ENCODE results near the gene INPP5D. TPM values are rescaled to one million over a fixed set of nuclear protein-coding genes. Genes with fewer than 3 reads are reported as not detected.

Gene INPP5D
- total RNA-seq, 1 experiment from 2014 or later = 1.7 TPM

DNA sequence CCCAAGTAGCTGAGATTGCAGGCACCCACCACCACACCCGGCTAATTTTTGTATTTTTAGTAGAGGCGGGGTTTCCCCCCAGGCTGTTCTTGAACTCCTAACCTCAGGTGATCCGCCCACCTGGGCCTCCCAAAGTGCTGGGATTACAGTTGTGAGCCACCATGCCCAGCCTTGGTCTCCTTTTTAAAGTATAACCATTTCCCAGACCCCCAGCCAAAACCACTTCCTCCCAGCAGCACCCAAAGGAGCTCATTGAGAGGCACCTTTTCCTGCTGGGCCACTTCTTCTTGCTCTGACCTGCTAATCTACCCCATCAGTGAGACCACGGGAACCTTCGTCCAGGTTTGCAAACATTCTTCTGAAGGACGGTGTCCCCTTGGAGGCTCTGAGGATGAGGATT is 69.9 kb downstream of the INPP5D start:
- DNase-seq = no peak
- no peaks in the 10 kb centered on the region for H3K36me3 ChIP-seq (replicated peaks; ENCODE audit: control insufficient read depth, insufficient read depth, low read length)
- no peaks in the 10 kb centered on the region for H3K27me3 ChIP-seq (ENCODE audit: control insufficient read depth, insufficient read depth, low read length)
- no peak overlapping the region for H3K4me3 ChIP-seq (ENCODE audit: insufficient read depth, low read depth, low read length)

DNA sequence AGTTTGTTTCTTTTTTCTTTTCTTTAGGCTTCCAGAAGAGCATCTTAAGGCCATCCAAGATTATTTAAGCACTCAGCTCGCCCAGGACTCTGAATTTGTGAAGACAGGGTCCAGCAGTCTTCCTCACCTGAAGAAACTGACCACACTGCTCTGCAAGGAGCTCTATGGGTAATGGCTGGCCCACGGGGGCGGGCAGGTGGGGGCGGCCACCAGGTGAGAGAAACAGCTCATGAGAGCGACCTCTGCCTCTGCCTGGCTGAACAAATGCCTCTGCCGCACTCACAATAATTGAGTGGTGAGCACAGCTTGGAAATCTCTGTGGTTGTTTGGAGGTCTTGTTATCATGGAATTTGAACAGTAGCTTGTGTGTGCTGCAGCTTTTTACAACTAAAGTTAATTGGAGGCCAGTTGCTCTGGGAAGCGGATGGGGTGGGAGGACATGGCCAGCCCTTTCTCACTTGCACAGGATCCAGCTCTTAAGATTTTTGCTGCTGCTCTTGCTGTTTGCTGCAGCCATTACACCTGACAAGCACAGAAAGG is 70.4 kb downstream of the INPP5D start:
- Histone ChIP-seq H3K27me3 (ENCODE audit: control insufficient read depth, insufficient read depth, low read length) (no peaks in the 10 kb centered on the region), H3K4me3 (ENCODE audit: insufficient read depth, low read depth, low read length) (no peak overlapping the region), H3K36me3 (replicated peaks; ENCODE audit: control insufficient read depth, insufficient read depth, low read length) (no peaks in the 10 kb centered on the region)

DNA sequence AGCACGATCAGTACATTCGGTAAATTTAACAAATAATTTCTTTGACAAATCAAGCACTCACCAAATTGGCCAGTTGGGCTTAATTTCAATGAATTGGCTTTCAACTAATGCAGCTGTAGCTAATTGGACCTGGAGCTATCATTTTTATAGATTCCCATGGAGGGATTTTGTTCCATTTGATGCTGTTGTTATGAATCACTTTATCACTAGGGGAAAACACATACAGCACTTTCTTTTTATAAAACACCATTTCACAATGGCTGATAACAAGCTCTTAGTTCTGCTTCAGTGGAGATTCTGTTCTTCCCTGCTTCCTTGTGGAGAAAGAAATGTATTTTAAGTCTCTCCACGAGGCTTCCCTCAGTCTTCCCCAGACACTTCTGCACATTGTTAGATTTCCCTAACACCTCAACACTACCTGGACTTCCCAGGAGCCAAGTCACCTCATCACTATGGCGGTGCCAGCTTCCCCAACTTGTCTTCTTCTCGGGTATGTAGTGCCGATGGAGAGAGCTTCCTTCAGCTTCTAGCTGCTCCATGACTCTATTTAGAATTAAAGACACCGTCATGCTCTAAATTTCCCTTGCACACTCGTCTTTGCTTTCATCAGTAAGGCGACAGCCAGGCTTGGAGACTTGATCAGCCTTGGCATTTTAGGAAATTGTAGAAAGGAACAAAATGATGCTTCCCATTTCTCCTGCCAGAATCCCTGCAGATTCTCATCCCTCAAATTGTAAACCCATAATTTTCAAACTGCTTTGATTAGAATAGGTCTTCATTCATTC is 72.0 kb downstream of the INPP5D start:
- DNase-seq = no peak
- H3K27me3 ChIP-seq (ENCODE audit: control insufficient read depth, insufficient read depth, low read length) = no peaks in the 10 kb centered on the region
- H3K4me3 ChIP-seq (ENCODE audit: insufficient read depth, low read depth, low read length) = no peak overlapping the region
- no peaks in the 10 kb centered on the region for H3K36me3 ChIP-seq (replicated peaks; ENCODE audit: control insufficient read depth, insufficient read depth, low read length)

More for the DNA sequence above, 70.4 kb downstream of the INPP5D start:
- DNase-seq = no peak

DNA sequence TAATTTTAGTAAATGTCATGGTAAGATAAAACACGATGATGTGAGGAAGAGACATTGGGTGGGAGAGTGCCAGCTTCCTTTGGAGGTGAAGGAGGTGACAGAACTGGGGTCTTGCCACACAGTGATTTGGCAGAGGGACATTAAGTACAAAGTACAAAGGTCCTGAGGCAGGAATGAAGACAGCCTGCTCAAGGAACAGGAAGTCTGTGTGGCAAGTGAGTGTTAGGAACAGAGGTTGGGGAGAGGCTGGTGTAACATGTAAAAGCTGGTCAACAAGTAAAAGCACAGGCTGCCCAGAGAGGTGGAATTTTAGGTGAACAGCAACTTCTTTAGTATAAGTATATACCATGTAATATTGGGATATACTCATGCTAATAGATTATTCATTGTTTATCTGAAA is 73.1 kb downstream of the INPP5D start:
- Histone ChIP-seq H3K4me3 (ENCODE audit: insufficient read depth, low read depth, low read length) (no peak overlapping the region), H3K36me3 (replicated peaks; ENCODE audit: control insufficient read depth, insufficient read depth, low read length) (no peaks in the 10 kb centered on the region), H3K27me3 (ENCODE audit: control insufficient read depth, insufficient read depth, low read length) (no peaks in the 10 kb centered on the region)
- DNase-seq = no peak

DNA sequence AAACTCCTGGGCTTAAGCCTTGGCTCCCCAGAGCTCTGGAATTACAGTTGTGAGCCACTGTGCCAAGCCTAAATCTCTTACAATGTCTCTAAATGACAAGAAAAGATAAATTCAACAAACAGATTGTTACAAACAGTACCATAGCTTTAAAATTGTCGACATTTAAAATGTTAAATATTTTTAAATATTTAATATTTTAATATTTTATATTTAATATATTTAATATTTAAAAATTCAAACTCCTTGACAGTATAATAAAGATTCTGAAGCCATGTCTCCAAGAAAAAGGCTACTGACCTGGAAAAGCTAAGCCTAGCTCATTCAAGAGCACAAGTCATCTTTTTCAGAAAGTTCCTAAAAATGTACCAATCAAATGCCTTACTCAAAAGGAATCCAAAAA is 75.3 kb downstream of the INPP5D start:
- no peaks in the 10 kb centered on the region for H3K36me3 ChIP-seq (replicated peaks; ENCODE audit: control insufficient read depth, insufficient read depth, low read length)
- no peak overlapping the region for H3K4me3 ChIP-seq (ENCODE audit: insufficient read depth, low read depth, low read length)
- no peaks in the 10 kb centered on the region for H3K27me3 ChIP-seq (ENCODE audit: control insufficient read depth, insufficient read depth, low read length)
- no peak for DNase-seq

DNA sequence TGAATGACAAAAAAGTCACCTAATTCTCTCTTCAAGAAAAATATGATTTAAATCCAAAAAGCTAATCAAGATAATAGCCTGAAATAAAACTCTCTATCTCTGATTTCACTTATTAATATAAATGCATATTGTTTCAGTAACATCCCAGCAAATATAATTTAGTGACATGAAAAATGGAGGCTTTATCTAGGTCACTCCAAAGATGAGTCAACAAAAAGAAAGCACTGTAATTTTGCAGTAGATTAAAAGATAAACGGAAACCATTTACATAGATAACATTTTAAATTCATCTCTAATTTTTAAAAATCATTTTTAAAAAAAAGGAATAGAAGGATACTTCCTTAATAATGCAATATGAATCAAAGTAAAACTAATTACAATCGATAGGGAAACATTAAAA is 76.9 kb downstream of the INPP5D start:
- Histone ChIP-seq H3K4me3 (ENCODE audit: insufficient read depth, low read depth, low read length) (no peak overlapping the region), H3K36me3 (replicated peaks; ENCODE audit: control insufficient read depth, insufficient read depth, low read length) (no peaks in the 10 kb centered on the region), H3K27me3 (ENCODE audit: control insufficient read depth, insufficient read depth, low read length) (no peaks in the 10 kb centered on the region)
- no peak for DNase-seq

DNA sequence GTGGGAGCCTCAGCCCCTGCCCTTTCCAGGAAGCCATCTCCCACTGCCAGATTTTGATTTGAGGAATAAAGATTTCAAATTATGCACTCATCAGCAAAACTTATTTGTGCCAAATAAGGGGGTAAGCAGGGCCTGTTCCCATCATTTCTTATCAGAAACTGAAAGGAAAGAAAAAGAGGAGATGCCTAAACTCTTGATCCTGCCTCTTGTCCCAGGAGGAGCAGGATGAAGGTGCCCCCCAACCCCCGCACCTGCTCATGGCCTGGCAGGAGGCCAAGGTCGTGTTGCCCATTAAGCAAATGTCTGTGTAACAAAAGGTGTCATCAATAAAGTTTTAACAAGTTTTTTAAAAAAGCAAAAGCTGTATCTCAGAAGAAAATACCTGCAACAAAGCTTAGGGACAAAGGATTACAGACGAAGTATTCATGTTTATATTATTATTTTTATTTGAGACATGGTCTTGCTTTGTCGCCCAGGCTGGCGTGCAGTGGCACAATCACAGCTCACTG is 80.0 kb downstream of the INPP5D start:
- Histone ChIP-seq H3K36me3 (replicated peaks; ENCODE audit: control insufficient read depth, insufficient read depth, low read length) (no peaks in the 10 kb centered on the region), H3K4me3 (ENCODE audit: insufficient read depth, low read depth, low read length) (no peak overlapping the region), H3K27me3 (ENCODE audit: control insufficient read depth, insufficient read depth, low read length) (no peaks in the 10 kb centered on the region)
- no peak for DNase-seq

DNA sequence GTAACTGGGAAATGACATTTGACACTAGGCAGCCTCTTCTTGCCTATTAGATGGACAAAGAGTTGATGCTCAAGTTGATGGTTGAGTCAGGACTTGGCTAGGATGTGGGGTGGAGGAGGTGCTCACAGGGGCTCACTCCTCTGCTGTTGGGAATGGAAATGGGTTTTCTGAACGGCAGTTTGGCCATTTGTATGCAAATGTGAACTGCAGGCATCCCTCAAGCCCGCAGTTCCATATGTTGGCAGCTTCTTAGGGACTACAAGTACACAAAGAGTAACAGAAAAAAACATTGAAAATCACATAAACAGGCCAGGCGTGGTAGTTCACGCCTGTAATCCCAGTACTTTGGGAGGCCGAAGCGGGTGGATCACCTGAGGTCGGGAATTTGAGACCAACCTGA is 80.8 kb downstream of the INPP5D start:
- H3K27me3 ChIP-seq (ENCODE audit: control insufficient read depth, insufficient read depth, low read length) = no peaks in the 10 kb centered on the region
- no peaks in the 10 kb centered on the region for H3K36me3 ChIP-seq (replicated peaks; ENCODE audit: control insufficient read depth, insufficient read depth, low read length)
- H3K4me3 ChIP-seq (ENCODE audit: insufficient read depth, low read depth, low read length) = no peak overlapping the region
- DNase-seq = no peak

DNA sequence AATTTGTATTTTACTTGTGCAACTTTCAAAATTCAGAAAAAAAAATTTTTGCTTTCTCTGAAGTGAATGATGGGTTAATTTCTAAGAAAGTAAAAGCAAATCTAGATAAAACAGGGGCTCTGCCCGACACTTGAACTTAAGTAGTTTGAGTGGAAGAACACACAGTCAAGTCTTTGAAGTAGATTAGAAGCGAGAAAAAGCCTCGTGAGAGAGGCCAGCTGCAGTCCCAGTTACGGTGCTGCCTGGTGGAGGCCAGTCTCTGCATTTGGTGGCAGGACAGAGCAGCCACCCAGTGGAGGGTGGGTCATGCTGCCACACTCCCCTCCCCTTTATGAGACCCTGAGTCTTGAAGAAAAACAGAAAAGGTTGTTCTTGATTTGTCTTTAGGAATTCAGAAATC is 81.8 kb downstream of the INPP5D start:
- H3K27me3 ChIP-seq (ENCODE audit: control insufficient read depth, insufficient read depth, low read length) = no peaks in the 10 kb centered on the region
- H3K4me3 ChIP-seq (ENCODE audit: insufficient read depth, low read depth, low read length) = no peak overlapping the region
- no peak for DNase-seq
- no peaks in the 10 kb centered on the region for H3K36me3 ChIP-seq (replicated peaks; ENCODE audit: control insufficient read depth, insufficient read depth, low read length)

DNA sequence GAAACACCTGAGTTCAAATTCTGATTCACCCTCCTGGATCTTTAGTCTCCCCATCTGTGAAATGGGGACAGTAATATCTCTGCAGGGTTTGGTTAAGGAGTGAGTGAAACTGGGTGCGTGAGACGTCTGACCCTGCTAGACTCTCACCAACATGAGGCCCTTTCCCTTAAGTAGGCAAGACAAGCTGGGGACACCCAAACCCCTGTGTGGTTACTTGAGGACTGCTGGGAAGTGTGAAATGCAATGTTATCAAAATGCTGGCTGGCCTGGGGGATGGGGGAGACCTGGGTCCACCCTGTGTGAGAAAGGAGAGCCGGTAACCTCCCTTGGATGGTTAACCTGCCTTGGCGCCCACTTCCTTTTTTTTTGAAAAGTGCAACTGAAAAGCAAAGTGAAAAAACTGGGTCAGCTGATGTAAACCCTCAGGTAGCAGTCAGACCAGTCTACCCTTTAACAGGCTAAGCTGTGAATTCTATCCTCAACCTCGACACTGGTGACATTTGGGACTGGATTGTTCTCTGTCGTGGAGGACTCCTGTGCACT is 82.3 kb downstream of the INPP5D start:
- H3K36me3 ChIP-seq (replicated peaks; ENCODE audit: control insufficient read depth, insufficient read depth, low read length) = no peaks in the 10 kb centered on the region
- H3K27me3 ChIP-seq (ENCODE audit: control insufficient read depth, insufficient read depth, low read length) = no peaks in the 10 kb centered on the region
- H3K4me3 ChIP-seq (ENCODE audit: insufficient read depth, low read depth, low read length) = no peak overlapping the region
- no peak for DNase-seq

DNA sequence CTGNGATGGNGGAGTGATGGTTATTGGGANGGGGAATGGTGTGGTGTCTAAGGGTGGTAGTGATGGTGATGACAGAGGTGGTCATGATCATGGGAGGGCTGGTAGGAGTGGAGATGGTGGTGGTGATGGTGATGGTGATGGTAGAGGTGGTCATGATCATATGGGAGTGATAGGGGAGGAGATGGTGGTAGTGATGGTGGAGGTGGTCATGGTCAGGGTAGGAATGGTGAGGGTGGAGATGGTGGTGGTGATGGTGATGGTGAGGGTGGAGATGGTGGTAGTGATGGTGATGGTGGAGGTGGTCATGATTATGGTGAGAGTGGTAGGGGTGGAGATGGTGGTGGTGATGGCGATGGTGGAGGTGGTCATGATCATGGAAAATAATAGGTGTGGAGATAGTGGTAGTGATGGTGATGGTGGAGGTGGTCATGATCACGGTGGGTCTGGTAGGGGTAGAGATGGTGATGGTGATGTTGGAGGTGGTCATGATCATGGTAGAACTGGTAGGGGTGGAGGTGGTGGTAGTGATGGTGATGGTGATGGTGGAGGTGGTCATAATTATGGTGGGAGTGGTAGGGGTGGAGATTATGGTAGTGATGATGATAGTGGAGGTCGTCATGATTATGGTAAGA is 83.7 kb downstream of the INPP5D start:
- no peaks in the 10 kb centered on the region for H3K36me3 ChIP-seq (replicated peaks; ENCODE audit: control insufficient read depth, insufficient read depth, low read length)
- no peak for DNase-seq
- no peaks in the 10 kb centered on the region for H3K27me3 ChIP-seq (ENCODE audit: control insufficient read depth, insufficient read depth, low read length)
- H3K4me3 ChIP-seq (ENCODE audit: insufficient read depth, low read depth, low read length) = no peak overlapping the region

DNA sequence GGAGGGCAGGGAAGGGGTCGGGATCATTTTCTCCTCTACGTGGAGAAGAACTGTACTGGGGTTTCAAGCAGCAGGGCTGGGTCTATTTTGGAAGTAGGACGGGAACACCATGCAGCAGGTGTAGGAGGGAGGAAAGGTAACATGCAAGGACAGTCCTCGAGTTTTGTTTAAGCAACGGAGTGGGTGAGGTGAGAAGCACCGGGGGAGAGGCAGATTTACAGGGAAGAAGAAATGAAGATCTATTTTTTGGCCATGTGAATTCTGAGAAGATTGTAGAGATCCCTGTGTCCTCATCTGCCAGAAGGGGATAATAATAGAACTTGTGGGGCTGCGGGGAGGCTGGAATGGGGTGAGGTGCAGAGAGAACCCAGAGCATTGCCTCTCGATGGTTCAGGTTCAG is 85.6 kb downstream of the INPP5D start:
- Histone ChIP-seq H3K4me3 (ENCODE audit: insufficient read depth, low read depth, low read length) (no peak overlapping the region), H3K27me3 (ENCODE audit: control insufficient read depth, insufficient read depth, low read length) (no peaks in the 10 kb centered on the region), H3K36me3 (replicated peaks; ENCODE audit: control insufficient read depth, insufficient read depth, low read length) (no peaks in the 10 kb centered on the region)
- DNase-seq = no peak

DNA sequence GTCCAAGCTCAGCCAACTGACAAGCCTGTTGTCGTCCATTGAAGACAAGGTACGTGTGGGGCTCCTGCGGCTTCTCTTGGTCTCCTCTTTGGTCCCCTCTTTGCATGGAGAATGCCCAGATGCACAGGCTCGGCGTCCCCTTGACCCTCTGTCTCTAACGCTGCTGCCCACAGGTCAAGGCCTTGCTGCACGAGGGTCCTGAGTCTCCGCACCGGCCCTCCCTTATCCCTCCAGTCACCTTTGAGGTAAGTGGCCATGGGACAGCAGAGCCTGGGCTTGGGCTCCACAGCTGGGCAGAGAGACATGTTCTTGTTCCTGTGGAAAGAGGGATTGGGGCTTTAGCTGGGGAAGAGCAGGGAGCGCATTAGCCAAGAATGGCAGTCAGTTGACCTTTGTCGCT is 86.1 kb downstream of the INPP5D start:
- DNase-seq = no peak
- Histone ChIP-seq H3K27me3 (ENCODE audit: control insufficient read depth, insufficient read depth, low read length) (no peaks in the 10 kb centered on the region), H3K4me3 (ENCODE audit: insufficient read depth, low read depth, low read length) (no peak overlapping the region), H3K36me3 (replicated peaks; ENCODE audit: control insufficient read depth, insufficient read depth, low read length) (no peaks in the 10 kb centered on the region)

DNA sequence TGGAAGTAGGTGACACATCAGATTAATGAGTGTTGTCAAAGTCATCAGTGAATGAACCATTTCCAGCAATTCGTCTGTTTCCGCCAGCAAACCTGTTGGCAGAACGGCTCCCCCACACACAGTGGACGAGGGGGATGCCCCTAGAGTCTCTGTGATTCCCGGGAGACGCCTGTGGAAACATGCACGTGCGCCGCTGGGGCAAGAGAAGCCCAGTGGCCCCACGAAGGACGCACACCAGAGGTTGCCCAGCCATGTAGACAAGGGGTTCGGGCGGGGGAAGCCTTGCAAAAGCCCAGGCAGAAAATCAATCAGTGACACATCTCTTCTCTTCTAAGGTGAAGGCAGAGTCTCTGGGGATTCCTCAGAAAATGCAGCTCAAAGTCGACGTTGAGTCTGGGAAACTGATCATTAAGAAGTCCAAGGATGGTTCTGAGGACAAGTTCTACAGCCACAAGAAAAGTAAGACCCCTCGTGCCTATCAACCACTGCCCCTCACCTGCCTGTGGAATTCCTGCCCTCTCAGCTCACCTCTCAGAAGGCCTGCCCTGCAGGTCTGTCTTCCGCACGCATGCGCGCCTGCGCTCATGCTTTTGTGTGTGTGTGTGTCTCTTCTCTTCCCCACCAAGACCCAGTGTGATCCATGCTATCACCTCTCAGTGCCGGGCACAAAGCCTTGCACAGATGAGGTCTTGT is 87.1 kb downstream of the INPP5D start:
- DNase-seq = no peak
- no peak overlapping the region for H3K4me3 ChIP-seq (ENCODE audit: insufficient read depth, low read depth, low read length)
- H3K27me3 ChIP-seq (ENCODE audit: control insufficient read depth, insufficient read depth, low read length) = no peaks in the 10 kb centered on the region
- H3K36me3 ChIP-seq (replicated peaks; ENCODE audit: control insufficient read depth, insufficient read depth, low read length) = no peaks in the 10 kb centered on the region

Measured in H7 (cell line).